Nucleus accumbens (tissue), 56 donors: ENCODE data around the gene WDR35.
"Not testable (repeated sequence)": the region's sequence is repeated elsewhere in the genome, so short reads cannot be mapped to it uniquely, and the experiment has no call there.

Experiments
- DNase-seq, 56 donors: peaks; one replicate each; lab custom pipeline; 2025; lab: John Stamatoyannopoulos, UW

The WDR35 gene

GRCh38 chr2:19898592-19899329 is 91.1 kb downstream of the WDR35 start:
- DNase-seq, result no peak

DNA sequence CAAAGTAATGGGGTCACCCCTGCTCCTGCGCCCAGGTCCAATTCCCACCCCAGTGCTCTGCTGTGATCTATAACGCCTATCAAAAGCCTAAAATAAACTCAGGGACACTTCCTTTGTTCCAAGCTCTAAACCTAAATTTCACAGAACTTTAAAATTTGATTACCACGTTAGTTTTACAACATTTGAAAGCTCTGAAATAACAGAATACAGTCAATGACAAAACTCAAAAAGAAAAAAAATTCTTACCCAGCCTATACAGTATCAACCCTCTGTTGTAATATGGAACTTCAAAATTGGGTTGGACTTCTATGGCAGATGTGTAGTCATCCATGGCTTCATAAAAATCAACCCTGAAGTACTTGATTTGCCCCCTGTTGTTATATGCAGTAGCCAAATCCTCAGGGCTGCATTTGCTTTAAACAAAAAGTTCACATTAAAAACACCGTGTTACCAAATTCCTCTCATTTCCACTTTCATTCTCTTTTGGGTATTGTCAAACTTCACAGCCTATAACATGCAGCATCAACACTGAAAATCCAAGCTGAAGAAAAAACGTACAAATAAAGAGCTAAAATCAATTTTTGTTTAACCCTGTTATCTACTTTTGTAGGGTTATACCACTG is 92.2 kb downstream of the WDR35 start:
- no peak for DNase-seq

- no peak for DNase-seq
Observed at GRCh38 chr2:19895535-19895934, 94.4 kb downstream of the WDR35 start.

- DNase-seq, result no peak
Observed at GRCh38 chr2:19894134-19894792, 95.6 kb downstream of the WDR35 start.

DNA sequence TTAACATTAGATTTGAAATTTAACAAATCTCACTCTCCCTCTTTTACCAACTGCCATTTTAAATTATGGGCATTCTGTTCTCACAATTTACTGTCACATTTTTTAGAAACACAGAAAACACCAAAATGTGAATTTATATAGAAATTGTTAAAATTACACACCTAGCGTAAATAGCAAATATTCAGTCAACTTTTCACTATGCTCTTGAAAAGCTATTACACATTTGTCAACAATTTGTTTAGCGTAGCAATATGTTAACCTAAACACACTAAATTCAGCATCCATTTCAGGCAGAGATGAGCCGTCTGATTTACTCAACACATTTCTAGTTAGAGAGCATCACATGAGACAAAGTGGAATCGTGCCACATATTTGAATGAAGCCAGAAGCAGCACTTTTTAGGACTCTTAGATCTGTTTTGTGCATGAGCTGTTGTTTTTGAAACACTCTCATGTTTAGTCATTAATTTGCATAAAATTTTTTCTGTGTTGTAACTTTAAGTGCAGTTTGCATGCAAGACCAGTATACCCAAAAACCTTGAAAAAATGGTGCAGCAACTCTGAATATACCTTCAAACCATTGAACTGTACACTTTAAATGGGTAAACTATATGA is 96.3 kb downstream of the WDR35 start:
- no peak for DNase-seq

- not testable (repeated sequence) for DNase-seq
Observed at GRCh38 chr2:19891971-19892370, 97.9 kb downstream of the WDR35 start.

DNA sequence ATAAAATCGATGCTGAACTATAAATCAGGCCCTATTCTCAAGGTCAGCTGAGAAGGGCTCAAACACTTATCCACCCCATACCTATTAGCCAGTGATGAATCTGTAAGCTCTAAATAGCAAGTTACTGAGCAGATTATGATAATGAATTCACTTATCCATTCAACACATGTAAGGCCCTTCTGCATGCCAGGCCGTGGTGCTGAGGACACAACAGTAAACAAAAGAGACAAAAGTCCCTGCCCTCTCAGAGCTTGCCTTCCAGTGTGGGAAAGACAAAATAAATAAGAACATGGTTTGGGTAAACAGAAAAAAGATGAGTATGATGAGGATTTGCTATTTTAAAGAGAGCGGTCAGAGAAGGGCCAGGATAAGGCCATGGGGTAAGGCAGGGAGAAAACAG is 99.8 kb downstream of the WDR35 start:
- no peak for DNase-seq

DNA sequence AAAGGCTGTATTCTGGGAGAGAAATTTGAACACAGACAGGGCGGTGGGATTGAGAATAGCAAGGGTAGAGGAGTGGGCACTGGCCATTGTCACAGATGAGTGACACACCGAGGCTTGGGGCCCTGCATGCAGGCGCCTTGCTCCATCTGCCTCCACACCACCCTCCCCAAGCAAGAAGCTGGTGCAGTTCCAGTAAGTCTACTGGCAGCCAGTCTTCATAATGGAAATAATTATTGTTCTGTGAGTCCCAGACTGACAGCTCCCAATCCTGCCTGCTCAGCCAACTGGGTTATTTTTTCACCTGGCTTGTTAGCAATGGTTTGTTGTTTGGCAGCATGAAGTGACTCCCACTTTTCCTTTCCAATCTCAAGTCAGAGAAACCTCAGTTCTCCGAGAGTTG is 101.1 kb downstream of the WDR35 start:
- peak in 2 of 56 donors; percentile 11 to 12 for DNase-seq

GRCh38 chr2:19887510-19887909 is 102.4 kb downstream of the WDR35 start:
- DNase-seq, result no peak

DNA sequence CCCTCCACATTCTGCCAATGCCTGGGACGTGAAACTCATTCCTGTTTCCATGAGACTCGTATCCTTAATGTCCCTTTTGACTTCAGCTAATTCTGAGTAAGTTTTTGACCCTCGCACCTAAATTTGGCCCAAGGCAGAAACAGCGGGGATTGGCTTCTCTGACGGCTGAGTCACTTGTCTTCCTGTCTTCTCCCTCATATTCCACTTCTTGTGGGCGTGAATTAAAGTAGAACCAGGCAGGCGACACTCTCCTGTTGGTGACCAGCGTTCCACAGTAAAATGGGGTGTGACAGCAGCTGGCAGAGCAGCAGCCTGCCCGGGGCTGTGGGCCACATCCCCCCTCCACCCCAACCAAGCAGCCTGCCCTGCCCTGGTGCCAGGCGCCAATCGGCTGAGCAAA is 103.6 kb downstream of the WDR35 start:
- no peak for DNase-seq

DNA sequence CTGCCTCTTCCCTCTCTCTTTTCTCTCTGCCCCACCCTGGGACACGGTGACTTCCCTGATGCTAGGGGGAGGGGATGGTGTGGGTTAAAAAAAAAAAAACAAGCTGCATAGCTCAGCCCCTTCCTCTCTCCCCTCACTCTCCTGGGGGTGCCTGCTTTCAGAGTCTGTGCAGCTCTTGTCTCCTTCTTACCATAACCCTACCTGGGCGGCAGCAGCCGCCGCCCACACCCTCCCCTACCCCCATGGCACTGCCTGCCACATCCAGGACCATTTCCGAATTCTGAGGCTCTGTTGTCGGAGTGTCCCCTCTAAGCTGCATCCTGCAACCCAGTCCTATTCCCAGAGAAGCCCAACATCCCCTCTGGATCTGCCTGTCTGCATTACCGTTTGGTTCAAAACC is 104.1 kb downstream of the WDR35 start:
- DNase-seq, result no peak

DNA sequence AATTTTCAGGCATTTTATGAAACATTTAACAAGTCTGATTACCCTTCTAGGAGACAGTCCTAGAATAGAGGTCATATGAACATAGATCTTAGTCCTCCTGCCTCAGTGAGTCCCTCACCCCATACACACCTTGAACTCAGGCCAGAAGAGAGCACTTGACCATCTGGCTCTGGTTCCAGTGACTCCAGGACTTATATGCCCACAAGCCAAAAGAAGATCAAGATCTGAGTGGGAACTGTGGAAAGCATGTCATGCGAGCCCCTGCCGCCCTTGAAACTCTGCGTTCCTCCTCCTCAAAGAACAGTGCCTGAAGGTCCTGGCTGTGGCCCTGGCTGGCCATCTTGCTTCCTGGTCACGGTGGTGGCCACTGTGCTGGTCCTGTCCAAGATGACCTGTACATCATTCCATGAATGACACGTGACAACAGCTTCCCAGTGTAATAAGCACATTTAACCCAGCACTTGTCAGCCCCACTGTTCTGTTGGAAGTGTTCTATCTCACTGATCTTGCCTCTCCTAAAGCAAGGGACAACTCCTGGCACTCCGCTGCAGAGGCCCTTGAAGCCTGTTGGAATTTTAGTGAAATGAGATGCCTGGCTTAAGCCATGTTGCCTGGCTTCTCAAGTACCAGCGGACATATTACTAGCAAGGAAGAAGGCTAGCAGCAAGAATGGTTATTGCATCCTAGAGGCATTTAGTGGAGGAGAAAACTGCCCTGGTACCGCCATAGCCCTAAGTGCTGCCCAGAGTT is 105.8 kb downstream of the WDR35 start:
- DNase-seq, result no peak

DNA sequence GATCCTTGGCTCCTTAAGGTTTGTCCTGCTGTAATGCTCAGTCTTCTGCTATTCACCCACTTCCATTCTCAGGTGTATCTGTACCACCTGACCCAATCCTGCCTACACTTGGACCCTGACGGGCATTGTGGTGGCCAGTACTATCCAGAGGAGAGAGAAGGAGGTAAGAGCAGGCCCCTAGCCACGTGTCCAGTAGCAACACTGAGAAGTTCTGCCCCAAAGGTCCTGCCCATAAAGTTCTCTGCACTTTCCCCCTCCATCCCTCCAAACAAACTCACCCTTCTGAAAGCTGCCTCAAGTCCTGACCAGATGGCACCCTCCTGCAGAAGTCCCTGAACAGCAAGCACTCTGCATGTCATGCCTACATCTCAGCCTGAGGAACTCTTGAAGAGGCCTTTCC is 106.4 kb downstream of the WDR35 start:
- no peak for DNase-seq

DNA sequence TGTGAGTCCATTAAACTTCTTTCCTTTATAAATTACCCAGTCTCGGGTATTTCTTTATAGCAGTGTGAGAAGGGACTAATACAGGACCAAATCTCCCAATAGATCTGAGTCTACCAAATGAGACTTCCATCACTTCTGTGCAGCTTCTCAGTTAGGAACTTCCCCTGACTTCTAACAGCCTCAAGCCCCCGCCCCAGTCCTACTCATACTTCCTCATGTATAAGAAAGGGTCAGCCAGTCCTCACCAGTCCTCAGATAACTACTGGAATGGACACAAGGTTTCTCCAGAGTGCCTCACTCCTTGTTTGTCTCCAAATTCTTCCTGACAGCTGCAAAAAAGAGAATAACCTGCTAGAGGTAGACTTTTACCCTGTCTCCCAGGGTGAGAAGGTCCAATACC is 107.6 kb downstream of the WDR35 start:
- DNase-seq, result no peak

- DNase-seq, result no peak
Observed at GRCh38 chr2:19881908-19882265, 108.0 kb downstream of the WDR35 start.

DNA sequence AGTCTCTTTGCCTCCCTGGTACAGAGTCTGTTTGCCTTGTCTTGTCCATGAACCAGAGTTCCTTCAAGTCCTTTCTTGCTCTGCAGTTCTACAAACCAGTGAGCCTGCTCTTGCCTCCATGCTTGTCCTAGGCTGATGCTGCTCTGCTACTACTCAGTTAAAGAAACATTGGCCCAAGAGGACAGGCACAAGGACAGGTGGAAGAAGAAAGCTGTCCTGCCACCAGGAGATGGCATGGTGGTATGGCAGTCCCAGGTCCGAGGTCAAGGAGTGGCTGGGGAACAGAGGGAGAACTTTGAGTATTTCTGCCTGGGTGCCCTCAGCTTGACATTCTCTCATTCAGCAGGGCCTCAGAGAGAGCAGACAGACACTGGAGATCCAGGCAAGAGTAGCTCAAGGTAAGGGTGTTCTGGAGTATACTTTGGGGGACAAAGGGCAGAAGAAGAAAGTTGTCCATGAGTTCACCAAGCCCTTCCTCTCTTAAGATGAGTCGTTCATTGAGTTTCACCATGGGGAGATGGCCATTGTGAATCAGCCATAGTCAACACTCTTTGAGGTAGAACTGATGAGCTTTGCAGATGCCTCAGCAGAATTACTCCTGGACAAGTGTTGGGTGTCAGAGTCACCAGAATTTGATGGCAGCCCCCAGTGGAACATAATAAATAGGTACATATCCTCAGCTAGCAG is 108.5 kb downstream of the WDR35 start:
- DNase-seq, result no peak

- DNase-seq, result not testable (repeated sequence)
Observed at GRCh38 chr2:19880191-19880590, 109.7 kb downstream of the WDR35 start.

DNA sequence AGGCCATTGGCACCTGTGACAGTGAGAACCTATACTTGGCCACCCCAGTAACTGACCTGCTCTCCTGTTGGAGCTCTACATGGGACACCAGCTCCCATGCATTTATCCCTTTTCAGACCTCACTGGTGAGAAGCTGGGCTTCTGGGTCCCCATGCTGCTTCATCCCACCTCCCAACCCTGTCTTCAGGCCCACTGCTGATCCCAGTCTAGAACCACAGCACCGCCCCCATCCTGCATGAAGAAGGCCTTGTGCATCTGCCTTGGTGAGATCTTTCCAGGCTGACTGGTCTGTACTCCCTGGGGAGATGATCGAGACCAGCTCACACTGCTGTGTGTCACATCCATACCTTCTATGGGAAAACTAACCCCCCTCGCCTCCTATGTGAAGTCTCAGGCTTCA is 110.8 kb downstream of the WDR35 start:
- no peak for DNase-seq

GRCh38 chr2:19878268-19879046 is 111.4 kb downstream of the WDR35 start:
- DNase-seq, result no peak
